Panc1 (cell line): ENCODE data around the gene ABT1. TPM values are rescaled to one million over a fixed set of nuclear protein-coding genes. Genes with fewer than 3 reads are reported as not detected.

ENCODE experiments used
- ATAC-seq: fragments of 200-7000 bp; cut with Tn5 transposase; 2 replicates; pipeline ENCODE4 v1.9.1; 2020; ENCODE audit warnings: mild to moderate bottlenecking, moderate library complexity
- BruUV-seq: library from RNA; stranded (reverse); fragments of 400-500 nt; replicated peaks from 2 replicates; lab custom pipeline; 2021; lab: Mats Ljungman, UMichigan
- CTCF ChIA-PET: fragments of 300-600 bp; sonication (Branson Sonifier 250); formaldehyde crosslinking; loops from one replicate; lab custom pipeline; 2022; ENCODE audit warnings: antibody characterized with exemption; lab: Charles Lee
- POLR2A ChIA-PET: fragments of 300-600 bp; sonication (Branson Sonifier 250); formaldehyde crosslinking; loops from one replicate; lab custom pipeline; 2022; ENCODE audit warnings: antibody characterized with exemption; lab: Charles Lee
- DNase-seq: peaks from one replicate; pipeline ENCODE4 v3.0.0-alpha.2; 2010; ENCODE audit warnings: low read depth, low spot score
- H3K27ac ChIP-seq: 2 replicates; pipeline ENCODE4 v1.5.1; 2011; ENCODE audit warnings: mild to moderate bottlenecking, low read length, inconsistent platforms
- H3K27me3 ChIP-seq: fragments of 200-500 bp; sonication (Bioruptor generic); 2 replicates; pipeline ENCODE4 v1.6.0; 2014; ENCODE audit warnings: low read length, inconsistent platforms; ENCODE audit not compliant: control insufficient read depth, insufficient read depth
- H3K36me3 ChIP-seq: fragments of 200-500 bp; sonication (Bioruptor generic); 2 replicates; pipeline ENCODE4 v1.5.1; 2014; ENCODE audit warnings: inconsistent platforms, mild to moderate bottlenecking, low read length, moderate library complexity; ENCODE audit not compliant: control insufficient read depth, insufficient read depth
- H3K4me1 ChIP-seq: 2 replicates; pipeline ENCODE4 v1.5.1; 2011; ENCODE audit warnings: inconsistent platforms, mild to moderate bottlenecking, low read length, moderate library complexity; ENCODE audit not compliant: control insufficient read depth, insufficient read depth
- H3K4me3 ChIP-seq, 2 experiments: 2 replicates each; pipeline ENCODE4 v1.5.1; 2011 to 2012; ENCODE audit warnings: low read depth in 2 of 2, low read length in 2 of 2, mild to moderate bottlenecking in 2 of 2, inconsistent platforms in 1 of 2, moderate library complexity in 1 of 2
- H3K9me3 ChIP-seq: fragments of 200-500 bp; sonication (Bioruptor generic); 2 replicates; pipeline ENCODE4 v1.5.1; 2014; ENCODE audit warnings: low read depth, mild to moderate bottlenecking, inconsistent platforms, low read length, moderate library complexity; ENCODE audit not compliant: control insufficient read depth, insufficient read depth
- POLR2AphosphoS5 ChIP-seq: IDR thresholded peaks from 2 replicates; pipeline ENCODE4 v1.6.1; 2012; ENCODE audit warnings: mild to moderate bottlenecking, low read depth, low read length, moderate library complexity
- REST ChIP-seq, 2 experiments: IDR thresholded peaks; 2 replicates each; pipeline ENCODE4 v1.6.1; 2011 to 2012; ENCODE audit warnings: low read depth in 2 of 2, control low read depth in 1 of 2, low read length in 1 of 2, mild to moderate bottlenecking in 1 of 2, moderate library complexity in 1 of 2; ENCODE audit not compliant: insufficient read depth in 1 of 2
- SIN3A ChIP-seq: IDR thresholded peaks from 2 replicates; pipeline ENCODE4 v1.6.1; 2012; ENCODE audit warnings: low read depth, mild to moderate bottlenecking, low read length, moderate library complexity, borderline replicate concordance; ENCODE audit not compliant: insufficient read depth
- TCF7L2 ChIP-seq: IDR thresholded peaks from 2 replicates; pipeline ENCODE4 v1.6.1; 2011; ENCODE audit warnings: mild to moderate bottlenecking, low read depth, low read length, inconsistent platforms
- in situ Hi-C: cut with HindIII; loops from 2 replicates; pipeline ENCODE4 v1.10.0; 2016; ENCODE audit warnings: low sequenced_read_pairs, low pct_unique_long_range_greater_than_20kb
- intact Hi-C: fragments of 100-400 bp; cut with micrococcal nuclease; formaldehyde crosslinking; loops from one replicate; pipeline ENCODE4 v1.10.0; 2022; ENCODE audit not compliant: unreplicated experiment
- total RNA-seq: library from RNA; stranded (reverse); gene quantifications from one replicate; pipeline ENCODE4 v1.2.1, GENCODE V29; 2021; ENCODE audit not compliant: unreplicated experiment
- TF ChIP-seq, protein P1 (sequence below): fragments of 450-650 bp; IDR thresholded peaks from 2 replicates; pipeline ENCODE4 v1.5.1; 2017; ENCODE audit warnings: mild to moderate bottlenecking

The ABT1 gene
- total RNA-seq, 1 experiment from 2014 or later: 18.0 TPM

- TF ChIP-seq TCF7L2: no peak
These were observed 12.7 kb downstream of the ABT1 start (continued) for GRCh38 chr6:26609463-26609862.

- in situ Hi-C loops (no loop called here), intact Hi-C loops (no loop called here)
- Histone ChIP-seq H3K4me1 (peaks cover 4% of the 10 kb centered on the region; the same call in 1 of the 2 replicates), H3K27me3 (no peaks in the 10 kb centered on the region), H3K36me3 (no peaks in the 10 kb centered on the region), H3K4me3 (no peak overlapping the region), H3K9me3 (peaks cover 5% of the 10 kb centered on the region; the same call in 1 of the 2 replicates), H3K27ac (no peak overlapping the region)
- no peak for ATAC-seq
- TF ChIP-seq TCF7L2 (no peak), POLR2AphosphoS5 (no peak), REST (IDR thresholded peaks at IDR 0.05; ENCODE audit: insufficient read depth in 1 of 2, low read depth in 2 of 2, low read length in 1 of 2) (no peak), SIN3A (no peak)
- TF ChIP-seq, protein P1, sequence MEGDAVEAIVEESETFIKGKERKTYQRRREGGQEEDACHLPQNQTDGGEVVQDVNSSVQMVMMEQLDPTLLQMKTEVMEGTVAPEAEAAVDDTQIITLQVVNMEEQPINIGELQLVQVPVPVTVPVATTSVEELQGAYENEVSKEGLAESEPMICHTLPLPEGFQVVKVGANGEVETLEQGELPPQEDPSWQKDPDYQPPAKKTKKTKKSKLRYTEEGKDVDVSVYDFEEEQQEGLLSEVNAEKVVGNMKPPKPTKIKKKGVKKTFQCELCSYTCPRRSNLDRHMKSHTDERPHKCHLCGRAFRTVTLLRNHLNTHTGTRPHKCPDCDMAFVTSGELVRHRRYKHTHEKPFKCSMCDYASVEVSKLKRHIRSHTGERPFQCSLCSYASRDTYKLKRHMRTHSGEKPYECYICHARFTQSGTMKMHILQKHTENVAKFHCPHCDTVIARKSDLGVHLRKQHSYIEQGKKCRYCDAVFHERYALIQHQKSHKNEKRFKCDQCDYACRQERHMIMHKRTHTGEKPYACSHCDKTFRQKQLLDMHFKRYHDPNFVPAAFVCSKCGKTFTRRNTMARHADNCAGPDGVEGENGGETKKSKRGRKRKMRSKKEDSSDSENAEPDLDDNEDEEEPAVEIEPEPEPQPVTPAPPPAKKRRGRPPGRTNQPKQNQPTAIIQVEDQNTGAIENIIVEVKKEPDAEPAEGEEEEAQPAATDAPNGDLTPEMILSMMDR: no peak
- no peak for DNase-seq
- ChIA-PET CTCF (no interaction called here), POLR2A (no interaction called here)
- no TSS peak for BruUV-seq
These were observed 14.8 kb downstream of the ABT1 start for GRCh38 chr6:26611599-26611998.

DNA sequence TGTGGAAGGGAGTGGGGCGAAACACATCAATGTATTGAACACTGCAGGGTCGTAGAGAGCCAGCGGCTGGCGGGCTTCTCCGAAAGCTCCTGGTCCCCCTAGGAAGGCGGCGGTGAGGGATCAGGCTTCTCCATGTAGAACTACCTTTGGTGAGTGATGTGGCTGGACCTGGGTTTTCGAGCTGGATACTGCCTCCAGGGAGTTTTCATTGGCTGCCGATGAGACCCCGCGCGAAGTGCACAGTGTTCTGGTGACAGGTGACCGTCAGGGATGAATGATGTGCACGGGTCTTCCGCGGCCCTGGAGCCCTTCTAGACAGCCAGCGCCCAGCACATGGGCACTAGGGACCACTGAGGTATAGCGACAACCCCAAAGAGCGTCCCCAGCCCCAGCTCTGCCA lies 16.4 kb downstream of the ABT1 start:
- H3K27me3 ChIP-seq: no peaks in the 10 kb centered on the region
- ChIA-PET CTCF (no interaction called here), POLR2A (no interaction called here)
- peaks cover 7% of the 10 kb centered on the region; the same call in 1 of the 2 replicates for H3K9me3 ChIP-seq
- H3K4me3 ChIP-seq: no peak overlapping the region
- H3K4me1 ChIP-seq: no peaks in the 10 kb centered on the region
- TF ChIP-seq, protein P1: no peak
- no peak for TF ChIP-seq POLR2AphosphoS5
- no peak for TF ChIP-seq TCF7L2
- TF ChIP-seq SIN3A: no peak
- no peak for TF ChIP-seq REST (IDR thresholded peaks at IDR 0.05; ENCODE audit: insufficient read depth in 1 of 2, low read depth in 2 of 2, low read length in 1 of 2)
- intact Hi-C loops (no loop called here), in situ Hi-C loops (no loop called here)
- H3K27ac ChIP-seq: no peak overlapping the region
- BruUV-seq: no TSS peak
- DNase-seq (no peak), ATAC-seq (no peak)
- H3K36me3 ChIP-seq: no peaks in the 10 kb centered on the region
